Neural cell (in vitro differentiated cells): ENCODE measurements around the gene PKM.

Experiments
- CTCF ChIP-seq: fragments of 450-650 bp; IDR thresholded peaks from 2 replicates; pipeline ENCODE4 v1.5.1; 2014; ENCODE audit warnings: antibody characterized with exemption, mild to moderate bottlenecking, moderate library complexity; ENCODE audit not compliant: poor library complexity, severe bottlenecking
- EP300 ChIP-seq: fragments of 450-650 bp; conservative IDR thresholded peaks from 2 replicates; pipeline ENCODE4 v1.6.1; 2014; ENCODE audit warnings: antibody characterized with exemption, mild to moderate bottlenecking, moderate library complexity; ENCODE audit not compliant: poor library complexity, severe bottlenecking
- EZH2 ChIP-seq: fragments of 200-600, 300-800 bp; shearing (Covaris generic), sonication (generic); IDR thresholded peaks from 2 replicates; pipeline ENCODE4 v1.6.1; 2014; ENCODE audit warnings: antibody characterized with exemption, low read length, borderline replicate concordance, mild to moderate bottlenecking; ENCODE audit not compliant: insufficient read depth, poor library complexity, severe bottlenecking
- REST ChIP-seq: IDR thresholded peaks from 2 replicates; pipeline ENCODE4 v1.6.1; 2012; ENCODE audit warnings: borderline replicate concordance

- TF ChIP-seq EZH2 (no peak), REST (no peak), CTCF (no peak), EP300 (no peak)
Measured at GRCh38 chr15:72183781-72184164, 47.2 kb downstream of the PKM start.
